Thyroid gland (tissue), 4 donors: ENCODE data around the gene HPCAL1. TPM values are rescaled to one million over a fixed set of nuclear protein-coding genes. Genes with fewer than 3 reads are reported as not detected.

ENCODE experiments used
- DNase-seq, 2 donors: peaks; one replicate each; pipeline ENCODE4 v3.0.0-alpha.2; 2019
- H3K27ac ChIP-seq, 3 donors: fragments of 200-600 bp; sonication (generic); 1 replicate in 2 of 3; 2 replicates in 1 of 3; pipeline ENCODE4 v1.5.1; 2016 to 2019; ENCODE audit warnings: mild to moderate bottlenecking in 1 of 3, moderate library complexity in 1 of 3
- H3K27me3 ChIP-seq: fragments of 200-600 bp; sonication (generic); one replicate; pipeline ENCODE4 v1.5.1; 2019
- H3K36me3 ChIP-seq, 2 donors: fragments of 200-600 bp; sonication (generic); one replicate each; pipeline ENCODE4 v1.5.1; 2016 to 2019
- H3K4me1 ChIP-seq, 2 donors: fragments of 200-600 bp; sonication (generic); one replicate each; pipeline ENCODE4 v1.5.1; 2017 to 2019
- H3K4me3 ChIP-seq, 3 donors: fragments of 200-600 bp; sonication (generic); replicated peaks in 1 of 3; 1 replicate in 2 of 3; 2 replicates in 1 of 3; pipeline ENCODE4 v1.5.1; 2016; ENCODE audit warnings: mild to moderate bottlenecking in 1 of 3
- H3K9me3 ChIP-seq: fragments of 200-600 bp; sonication (generic); one replicate; pipeline ENCODE4 v1.5.1; 2017
- POLR2A ChIP-seq, 2 donors: fragments of 450-650 bp; IDR thresholded peaks; one replicate each; pipeline ENCODE4 v1.6.1; 2017; ENCODE audit warnings: antibody characterized with exemption in 2 of 2, mild to moderate bottlenecking in 2 of 2, moderate library complexity in 1 of 2
- WGBS, 2 donors: methylation state at CpG; one replicate each; pipeline ENCODE4 v1.1.5; 2017; 5-methylcytosine and 5-hydroxymethylcytosine counted together
- intact Hi-C: fragments of 100-400 bp; cut with DNase I; formaldehyde crosslinking; loops from one replicate; pipeline ENCODE4 v1.15.1; 2023
- total RNA-seq, 4 donors: library from RNA; depleted of rRNA; stranded (reverse); fragments of >200 nt; gene quantifications; one replicate each; pipeline ENCODE4 v1.2.3, GENCODE V29; 2016
- TF ChIP-seq, protein P1 (sequence below), 6 experiments: fragments of 200-600 bp in 3 of 6; fragments of 450-650 bp in 3 of 6; sonication (generic) in 3 of 6; IDR thresholded peaks; one replicate each; pipeline ENCODE4 v1.5.1; 2016 to 2019; ENCODE audit warnings: antibody characterized with exemption in 6 of 6, mild to moderate bottlenecking in 2 of 6, inconsistent platforms in 1 of 6, moderate library complexity in 1 of 6

Gene HPCAL1
- total RNA-seq, 4 donors from 2014 or later: 39.9 to 84.2 (median 64.8) TPM

- no peaks in the 10 kb centered on the region for H3K36me3 ChIP-seq
- intact Hi-C loops: no loop called here
- H3K4me1 ChIP-seq: no peaks in the 10 kb centered on the region
- H3K27me3 ChIP-seq: no peaks in the 10 kb centered on the region
- TF ChIP-seq POLR2A (IDR thresholded peaks at IDR 0.05): no peak
- TF ChIP-seq, protein P1, sequence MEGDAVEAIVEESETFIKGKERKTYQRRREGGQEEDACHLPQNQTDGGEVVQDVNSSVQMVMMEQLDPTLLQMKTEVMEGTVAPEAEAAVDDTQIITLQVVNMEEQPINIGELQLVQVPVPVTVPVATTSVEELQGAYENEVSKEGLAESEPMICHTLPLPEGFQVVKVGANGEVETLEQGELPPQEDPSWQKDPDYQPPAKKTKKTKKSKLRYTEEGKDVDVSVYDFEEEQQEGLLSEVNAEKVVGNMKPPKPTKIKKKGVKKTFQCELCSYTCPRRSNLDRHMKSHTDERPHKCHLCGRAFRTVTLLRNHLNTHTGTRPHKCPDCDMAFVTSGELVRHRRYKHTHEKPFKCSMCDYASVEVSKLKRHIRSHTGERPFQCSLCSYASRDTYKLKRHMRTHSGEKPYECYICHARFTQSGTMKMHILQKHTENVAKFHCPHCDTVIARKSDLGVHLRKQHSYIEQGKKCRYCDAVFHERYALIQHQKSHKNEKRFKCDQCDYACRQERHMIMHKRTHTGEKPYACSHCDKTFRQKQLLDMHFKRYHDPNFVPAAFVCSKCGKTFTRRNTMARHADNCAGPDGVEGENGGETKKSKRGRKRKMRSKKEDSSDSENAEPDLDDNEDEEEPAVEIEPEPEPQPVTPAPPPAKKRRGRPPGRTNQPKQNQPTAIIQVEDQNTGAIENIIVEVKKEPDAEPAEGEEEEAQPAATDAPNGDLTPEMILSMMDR (IDR thresholded peaks at IDR 0.05): no peak
- no peak overlapping the region for H3K27ac ChIP-seq
- no peak overlapping the region for H3K4me3 ChIP-seq
- no peak for DNase-seq
- WGBS, 2 donors: 93 to 94% methylated on average over 16 of the region's 16 CpGs
- H3K9me3 ChIP-seq: no peaks in the 10 kb centered on the region
These were observed 35.8 kb downstream of the HPCAL1 start for GRCh38 chr2:10338270-10339188.

GRCh38 chr2:10339647-10340592 lies 37.2 kb downstream of the HPCAL1 start:
- 88 to 93% methylated on average over 17 of the region's 17 CpGs for WGBS, 2 donors
- Histone ChIP-seq H3K27ac (no peak overlapping the region), H3K27me3 (no peaks in the 10 kb centered on the region), H3K4me3 (no peak overlapping the region), H3K9me3 (no peaks in the 10 kb centered on the region), H3K36me3 (no peaks in the 10 kb centered on the region), H3K4me1 (no peaks in the 10 kb centered on the region)
- TF ChIP-seq POLR2A (IDR thresholded peaks at IDR 0.05): no peak
- TF ChIP-seq, protein P1 (IDR thresholded peaks at IDR 0.05): no peak
- intact Hi-C loops: no loop called here
- DNase-seq: no peak

DNA sequence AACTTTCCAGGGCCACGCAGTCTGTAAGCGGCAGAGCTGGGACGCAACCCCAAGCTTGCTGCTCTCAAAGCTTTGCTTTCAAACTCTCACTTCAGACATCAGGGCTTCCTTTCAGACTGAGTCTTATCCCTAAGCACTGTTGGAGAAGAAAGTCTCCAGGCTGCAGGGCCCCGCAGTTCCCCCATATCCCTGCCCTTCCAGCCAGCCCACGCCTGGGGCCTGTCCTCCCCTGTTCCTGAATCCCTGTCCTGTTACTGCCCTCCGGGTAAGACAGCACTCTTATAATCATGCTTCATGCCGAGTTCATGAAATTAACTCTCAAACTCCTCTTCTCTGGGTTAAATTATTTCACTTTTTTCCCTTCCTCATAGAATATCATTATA lies 37.9 kb downstream of the HPCAL1 start:
- Histone ChIP-seq H3K27me3 (no peaks in the 10 kb centered on the region), H3K27ac (no peak overlapping the region), H3K9me3 (no peaks in the 10 kb centered on the region), H3K4me3 (no peak overlapping the region), H3K36me3 (no peaks in the 10 kb centered on the region), H3K4me1 (no peaks in the 10 kb centered on the region)
- DNase-seq: no peak
- WGBS, 2 donors: 87 to 91% methylated on average over 7 of the region's 7 CpGs
- intact Hi-C loops: no loop called here
- TF ChIP-seq, protein P1 (IDR thresholded peaks at IDR 0.05): no peak
- TF ChIP-seq POLR2A (IDR thresholded peaks at IDR 0.05): no peak

- intact Hi-C loops: no loop called here
These were observed 38.5 kb downstream of the HPCAL1 start for GRCh38 chr2:10341193-10341592.

More at GRCh38 chr2:10341193-10341592, 38.5 kb downstream of the HPCAL1 start:
- Histone ChIP-seq H3K9me3 (no peaks in the 10 kb centered on the region), H3K27ac (no peak overlapping the region), H3K4me1 (no peaks in the 10 kb centered on the region), H3K36me3 (no peaks in the 10 kb centered on the region), H3K4me3 (no peak overlapping the region), H3K27me3 (no peaks in the 10 kb centered on the region)
- 73 to 87% methylated on average over 8 of the region's 8 CpGs for whole genome bisulfite sequencing, 2 donors
- TF ChIP-seq, protein P1 (IDR thresholded peaks at IDR 0.05): no peak
- no peak for TF ChIP-seq POLR2A (IDR thresholded peaks at IDR 0.05)
- DNase-seq: no peak
